GM13976 (cell line): ENCODE results near the gene ZNF175.

ENCODE experiments used
- DNase-seq: peaks from one replicate; pipeline ENCODE4 v3.0.0; 2012; ENCODE audit warnings: low spot score
- in situ Hi-C: fragments of 300-500 bp; cut with MboI; formaldehyde crosslinking; loops from one replicate; pipeline ENCODE4 v1.12.0; 2022; ENCODE audit warnings: low sequenced_read_pairs, mixed read lengths, inconsistent platforms; ENCODE audit not compliant: unreplicated experiment
- TF ChIP-seq, protein P1 (sequence below): IDR thresholded peaks from 2 replicates; pipeline ENCODE4 v1.5.1; 2012; ENCODE audit warnings: borderline replicate concordance, mild to moderate bottlenecking; ENCODE audit not compliant: insufficient read depth; ENCODE audit errors: extremely low read depth, missing control alignments, control extremely low read depth

The ZNF175 gene

DNA sequence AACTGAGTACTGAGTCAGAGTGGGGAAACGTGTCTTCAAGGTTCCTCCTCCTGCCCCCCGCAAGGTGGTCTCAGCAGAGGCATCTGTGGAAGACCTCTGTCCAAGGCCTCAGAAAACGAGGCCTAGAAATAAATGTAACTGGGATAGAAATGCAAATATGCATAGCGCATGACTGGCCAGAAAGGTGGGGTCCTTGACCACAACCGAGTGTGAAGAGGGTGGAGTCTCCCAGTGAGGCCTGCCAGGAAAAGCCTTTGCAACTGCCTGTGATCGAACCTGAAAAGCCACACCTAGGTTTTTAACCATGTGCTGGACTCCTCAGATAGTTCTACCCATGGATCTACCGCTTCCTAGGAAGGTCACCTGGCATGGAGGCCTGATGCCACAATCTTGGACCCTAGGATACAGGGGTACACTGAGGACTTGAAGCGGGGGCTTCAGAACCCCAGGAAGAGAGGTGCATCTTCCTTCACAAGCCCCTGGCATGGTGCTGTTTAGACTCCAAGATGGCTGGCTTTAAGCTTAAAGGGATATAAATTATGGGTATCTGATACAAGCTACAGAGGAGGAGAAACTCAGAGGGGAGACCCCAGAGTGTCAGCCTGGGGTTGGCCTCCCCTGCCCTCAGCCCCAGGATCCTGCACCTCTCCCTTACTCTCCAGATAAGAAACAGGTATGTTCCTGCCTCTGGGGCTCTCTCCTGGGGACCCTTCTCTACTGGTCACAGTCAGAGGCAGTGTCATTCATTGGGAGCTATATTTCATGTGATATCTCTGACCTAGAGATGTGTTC is 21.4 kb upstream of the ZNF175 start:
- TF ChIP-seq, protein P1, sequence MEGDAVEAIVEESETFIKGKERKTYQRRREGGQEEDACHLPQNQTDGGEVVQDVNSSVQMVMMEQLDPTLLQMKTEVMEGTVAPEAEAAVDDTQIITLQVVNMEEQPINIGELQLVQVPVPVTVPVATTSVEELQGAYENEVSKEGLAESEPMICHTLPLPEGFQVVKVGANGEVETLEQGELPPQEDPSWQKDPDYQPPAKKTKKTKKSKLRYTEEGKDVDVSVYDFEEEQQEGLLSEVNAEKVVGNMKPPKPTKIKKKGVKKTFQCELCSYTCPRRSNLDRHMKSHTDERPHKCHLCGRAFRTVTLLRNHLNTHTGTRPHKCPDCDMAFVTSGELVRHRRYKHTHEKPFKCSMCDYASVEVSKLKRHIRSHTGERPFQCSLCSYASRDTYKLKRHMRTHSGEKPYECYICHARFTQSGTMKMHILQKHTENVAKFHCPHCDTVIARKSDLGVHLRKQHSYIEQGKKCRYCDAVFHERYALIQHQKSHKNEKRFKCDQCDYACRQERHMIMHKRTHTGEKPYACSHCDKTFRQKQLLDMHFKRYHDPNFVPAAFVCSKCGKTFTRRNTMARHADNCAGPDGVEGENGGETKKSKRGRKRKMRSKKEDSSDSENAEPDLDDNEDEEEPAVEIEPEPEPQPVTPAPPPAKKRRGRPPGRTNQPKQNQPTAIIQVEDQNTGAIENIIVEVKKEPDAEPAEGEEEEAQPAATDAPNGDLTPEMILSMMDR: no peak
- DNase-seq: no peak
- in situ Hi-C loops: no loop called here

DNA sequence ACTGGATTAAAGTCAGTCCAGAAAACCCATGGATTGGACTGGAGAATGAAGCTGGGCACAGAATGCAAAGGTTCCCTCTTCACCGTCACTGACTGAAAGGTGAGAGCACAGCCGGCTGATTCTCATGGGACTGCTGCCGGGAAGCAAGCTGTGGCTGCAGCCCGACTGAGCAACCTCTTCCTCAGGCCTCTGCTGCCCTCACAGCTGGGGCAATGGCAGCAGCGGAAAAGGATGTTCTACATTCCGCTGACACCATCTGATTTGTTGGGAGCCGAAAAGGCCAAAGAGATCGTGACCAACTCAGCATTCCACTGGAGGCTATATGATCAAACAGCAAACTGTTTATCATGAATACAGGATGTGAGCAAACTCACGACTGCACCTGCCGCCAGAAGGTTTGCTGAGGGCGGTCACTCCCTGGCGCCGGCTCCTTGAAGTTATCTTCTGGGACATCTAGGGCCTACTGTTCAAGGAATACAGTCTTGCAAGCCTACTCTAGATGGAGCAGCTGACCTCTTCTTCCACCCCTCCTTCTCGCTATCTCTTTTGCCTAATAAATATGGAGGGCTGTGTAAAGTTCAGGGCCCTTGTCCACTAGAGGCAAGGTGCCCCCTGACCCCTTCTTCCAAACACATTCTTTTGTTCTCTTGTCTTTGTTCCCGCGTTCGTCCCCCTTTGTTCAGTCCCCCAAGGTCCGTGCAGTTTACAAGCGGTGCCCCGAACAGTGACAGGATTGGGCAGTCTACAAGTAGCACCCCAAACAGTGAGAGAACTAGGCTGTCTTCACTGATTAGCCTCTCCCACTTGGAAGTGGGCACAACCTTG is 20.0 kb upstream of the ZNF175 start:
- TF ChIP-seq, protein P1: no peak
- in situ Hi-C loops: no loop called here
- no peak for DNase-seq

DNA sequence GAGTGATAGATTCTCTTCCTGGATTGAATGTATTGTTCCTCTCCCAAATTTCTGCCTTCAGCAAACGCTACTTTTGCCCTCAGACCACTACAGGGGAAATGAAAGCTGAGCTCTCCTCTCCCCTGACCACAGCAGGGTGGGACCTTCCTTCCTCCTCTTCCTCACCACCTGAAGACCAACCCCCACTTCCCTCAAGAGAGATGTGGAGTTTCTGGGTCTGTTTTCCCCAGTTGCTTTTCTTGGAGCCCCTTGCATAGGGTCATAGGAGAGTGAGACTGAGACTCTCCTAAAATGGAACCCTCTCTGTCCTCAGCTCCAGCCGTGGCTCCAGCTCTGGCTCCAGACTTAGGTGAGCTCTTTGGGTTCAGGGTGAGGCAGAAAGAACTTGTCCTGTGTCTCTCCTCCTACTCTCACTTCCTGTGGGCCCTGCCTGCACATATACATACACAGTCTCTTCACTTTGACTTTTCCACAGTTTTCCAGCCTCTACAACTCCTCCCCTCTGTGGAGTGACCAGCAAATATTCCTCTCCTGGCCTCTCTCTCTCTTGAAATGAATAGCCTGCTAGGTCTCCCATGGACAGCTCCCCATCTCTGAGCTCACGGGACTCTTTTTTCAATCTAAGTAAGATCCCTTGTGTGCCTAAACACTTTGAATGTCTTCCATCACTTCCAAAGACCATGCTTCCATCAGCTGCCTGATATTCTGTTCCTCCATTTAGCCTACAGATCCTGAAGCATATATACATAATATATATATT is 19.2 kb upstream of the ZNF175 start:
- TF ChIP-seq, protein P1: no peak
- in situ Hi-C loops: no loop called here
- no peak for DNase-seq

DNA sequence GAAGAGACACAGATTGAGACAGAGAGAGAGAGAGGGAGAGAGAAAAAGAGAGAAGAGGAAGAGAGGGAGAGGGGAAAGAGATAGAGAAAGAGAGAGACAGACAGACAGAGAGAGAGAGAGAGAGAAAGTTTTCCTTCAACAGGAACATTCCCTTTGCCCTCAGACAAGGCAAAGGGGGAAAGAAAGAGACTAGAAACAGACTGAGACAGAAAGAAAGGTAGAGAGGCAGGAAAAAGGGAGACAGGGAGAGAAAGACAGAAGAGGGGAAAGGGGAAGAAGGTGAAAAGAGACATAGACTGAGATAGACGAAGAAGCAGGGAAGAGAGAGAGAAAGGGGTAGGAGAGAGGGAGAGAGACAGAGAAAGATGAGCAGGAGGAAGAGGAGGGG is 18.5 kb upstream of the ZNF175 start:
- no peak for DNase-seq
- TF ChIP-seq, protein P1: no peak
- in situ Hi-C loops: no loop called here

DNA sequence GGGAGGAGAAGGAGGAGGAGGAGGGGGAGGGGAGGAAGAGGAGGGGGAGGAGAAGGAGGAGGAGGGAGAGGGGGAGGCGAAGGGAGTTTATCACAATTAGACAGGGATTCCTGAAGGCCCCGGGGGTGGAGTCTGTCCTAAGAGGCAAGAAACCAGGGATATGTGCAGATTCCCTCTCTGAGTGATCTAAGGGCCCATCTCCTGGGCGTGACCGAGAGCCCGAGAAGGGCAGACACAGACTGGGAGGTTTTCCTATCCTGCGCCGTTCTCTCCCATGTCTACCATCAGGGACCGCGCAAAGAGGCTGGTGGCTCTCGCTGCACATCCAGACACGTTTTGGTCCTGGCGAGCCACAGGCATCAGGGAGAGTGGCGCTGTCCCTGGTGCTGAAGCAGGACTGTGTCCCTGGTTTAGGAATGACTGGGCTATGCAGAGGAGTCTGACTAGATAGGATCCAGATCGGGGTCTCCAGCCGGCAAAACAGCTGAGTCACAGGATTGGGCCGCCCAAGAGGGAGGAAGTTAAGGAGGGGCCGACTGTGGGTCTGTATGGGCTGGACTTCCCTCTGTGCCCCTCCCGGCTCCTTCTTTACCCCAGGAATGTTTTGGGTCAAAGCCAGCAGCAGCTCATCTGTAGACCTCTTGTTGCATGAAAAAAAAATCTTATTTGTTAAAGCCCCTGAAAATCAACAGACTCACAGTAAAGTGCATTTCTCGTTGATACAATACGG is 17.9 kb upstream of the ZNF175 start:
- in situ Hi-C loops: no loop called here
- DNase-seq: peak; percentile 52
- TF ChIP-seq, protein P1: no peak

DNA sequence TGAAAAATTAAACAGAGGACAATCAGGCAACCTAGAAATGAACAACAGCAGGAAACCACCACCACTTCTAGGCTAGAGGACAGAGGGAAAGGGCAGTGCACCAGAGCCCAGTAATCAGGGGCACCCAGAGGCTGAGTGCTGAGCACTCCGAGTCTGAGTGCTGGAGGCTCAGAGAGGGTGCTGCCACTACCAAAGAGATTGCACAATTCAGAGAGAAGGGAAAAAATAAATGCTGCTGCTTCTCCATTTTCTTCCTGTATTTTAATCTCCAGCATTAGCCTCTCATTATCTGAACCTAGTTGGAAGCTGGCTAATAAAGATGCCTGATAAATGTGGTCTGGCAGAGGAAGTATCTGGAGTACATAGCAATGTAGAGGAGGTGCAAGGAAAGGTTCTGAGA is 11.8 kb upstream of the ZNF175 start:
- in situ Hi-C loops: no loop called here
- TF ChIP-seq, protein P1: no peak
- no peak for DNase-seq
